HepG2 (cell line): ENCODE measurements around the gene CNTN2. TPM values are rescaled to one million over a fixed set of nuclear protein-coding genes. Genes with fewer than 3 reads are reported as not detected.
A peak's percentile ranks its signal among the peaks of the same experiment; 100 is the strongest.

ENCODE experiments used
- ARID3A ChIP-seq: IDR thresholded peaks from 2 replicates; pipeline ENCODE4 v1.6.1; 2012; ENCODE audit warnings: low read depth, low read length, improper control_type of control experiment
- CEBPG ChIP-seq: IDR thresholded peaks from 2 replicates; pipeline ENCODE4 v1.6.1; 2016
- E2F2 ChIP-seq: sonication (generic); formaldehyde crosslinking; IDR thresholded peaks from 2 replicates; pipeline ENCODE4 v1.4.0; 2020; ENCODE audit warnings: missing genetic modification reagents, borderline replicate concordance
- FOXK2 ChIP-seq: fragments of 450-650 bp; IDR thresholded peaks from 2 replicates; pipeline ENCODE4 v1.6.1; 2016
- HNF4A ChIP-seq: sonication (generic); formaldehyde crosslinking; IDR thresholded peaks from 2 replicates; pipeline ENCODE4 v1.4.0; 2020; ENCODE audit warnings: missing genetic modification reagents
- IRF1 ChIP-seq: sonication (generic); formaldehyde crosslinking; IDR thresholded peaks from 2 replicates; pipeline ENCODE4 v1.4.0; 2020; ENCODE audit warnings: low read depth, mild to moderate bottlenecking, missing genetic modification reagents
- KLF13 ChIP-seq: sonication (generic); formaldehyde crosslinking; IDR thresholded peaks from 2 replicates; pipeline ENCODE4 v1.4.0; 2020; ENCODE audit warnings: mild to moderate bottlenecking, missing genetic modification reagents
- KMT2B ChIP-seq: IDR thresholded peaks from 2 replicates; pipeline ENCODE4 v1.6.1; 2016; ENCODE audit warnings: missing genetic modification reagents, missing compliant biosample characterization
- ZNF121 ChIP-seq: sonication (generic); formaldehyde crosslinking; IDR thresholded peaks from 2 replicates; pipeline ENCODE4 v1.5.0; 2020; ENCODE audit warnings: mild to moderate bottlenecking, missing genetic modification reagents
- ZNF136 ChIP-seq: sonication (generic); formaldehyde crosslinking; IDR thresholded peaks from 2 replicates; pipeline ENCODE4 v1.8.1; 2022; ENCODE audit warnings: low read depth, mild to moderate bottlenecking, moderate library complexity, missing genetic modification reagents
- ZNF333 ChIP-seq: sonication (generic); formaldehyde crosslinking; IDR thresholded peaks from 2 replicates; pipeline ENCODE4 v1.4.0; 2020; ENCODE audit warnings: mild to moderate bottlenecking, missing genetic modification reagents, borderline replicate concordance
- ZNF513 ChIP-seq: sonication (generic); formaldehyde crosslinking; conservative IDR thresholded peaks from 2 replicates; pipeline ENCODE4 v1.5.0; 2020; ENCODE audit warnings: missing genetic modification reagents
- ZNF646 ChIP-seq: sonication (generic); formaldehyde crosslinking; IDR thresholded peaks from 2 replicates; pipeline ENCODE4 v1.9.0; 2021; ENCODE audit warnings: mild to moderate bottlenecking, missing genetic modification reagents
- ZNF674 ChIP-seq: sonication (generic); formaldehyde crosslinking; IDR thresholded peaks from 2 replicates; pipeline ENCODE4 v1.5.0; 2020; ENCODE audit warnings: low read depth, mild to moderate bottlenecking, missing genetic modification reagents
- polyA plus RNA-seq, 8 experiments: library from polyadenylated mRNA; depleted of rRNA in 3 of 8; stranded (reverse) in 7 of 8; unstranded in 1 of 8; fragments of >200 nt; fragmentation: Illumina TruSeq in 4 of 8; extraction: Trizol in 4 of 8; gene quantifications; 2 replicates each; pipeline versions ENCODE4 v1.2.1 to v1.2.3, GENCODE V29; 2011 to 2016; ENCODE audit warnings: low read depth in 4 of 8, missing spikeins in 1 of 8, mixed read lengths in 1 of 8; ENCODE audit not compliant: insufficient read depth in 1 of 8
- total RNA-seq, 5 experiments: library from RNA; depleted of rRNA; stranded (reverse); fragments of >200 nt; fragmentation: Illumina TruSeq; extraction: Trizol; gene quantifications; 2 replicates each; pipeline ENCODE4 v1.2.3, GENCODE V29; 2016; ENCODE audit warnings: low read depth in 1 of 5

The CNTN2 gene
- total and polyA plus RNA-seq, 2 of the 13 experiments (the other 11 are each of a cell fraction or from before 2014, with no cell fraction given), result not detected

GRCh38 chr1:205121660-205122488 is 78.9 kb downstream of the CNTN2 start, which contains the start of gene RBBP5 (continued):
- no peak for TF ChIP-seq IRF1 (CRISPR knock-in tag)
- TF ChIP-seq ARID3A, result peak; percentile 74; the same call in 1 of the 2 replicates
- no peak for TF ChIP-seq ZNF674 (CRISPR knock-in tag)
- TF ChIP-seq ZNF513 (CRISPR knock-in tag), result no peak
- 0 out of 2 replicates have a peak, but pooled peaks have one; percentile 61 for TF ChIP-seq KLF13 (CRISPR knock-in tag)
- TF ChIP-seq ZNF121 (CRISPR knock-in tag), result no peak
- TF ChIP-seq CEBPG, result peak; percentile 73
- peak; percentile 97 for TF ChIP-seq FOXK2
- TF ChIP-seq HNF4A, result peak; percentile 38
- peak; percentile 94; the same call in 1 of the 2 replicates for TF ChIP-seq ZNF136 (CRISPR knock-in tag)
- TF ChIP-seq ZNF333, result no peak
- TF ChIP-seq KMT2B (CRISPR knock-in tag), result peak; percentile 98
- no peak for TF ChIP-seq ZNF646 (CRISPR knock-in tag)
- no peak for TF ChIP-seq E2F2 (CRISPR knock-in tag)
